Measurements from ENCODE around the gene RPS26. TPM values are rescaled to one million over a fixed set of nuclear protein-coding genes. Genes with fewer than 3 reads are reported as not detected.

RPS26 gene
- total and polyA plus RNA-seq, 2 donors (not counting 3 experiments of a cell fraction or from before 2014, with no cell fraction given), result 57.3 to 1,847 TPM

DNA sequence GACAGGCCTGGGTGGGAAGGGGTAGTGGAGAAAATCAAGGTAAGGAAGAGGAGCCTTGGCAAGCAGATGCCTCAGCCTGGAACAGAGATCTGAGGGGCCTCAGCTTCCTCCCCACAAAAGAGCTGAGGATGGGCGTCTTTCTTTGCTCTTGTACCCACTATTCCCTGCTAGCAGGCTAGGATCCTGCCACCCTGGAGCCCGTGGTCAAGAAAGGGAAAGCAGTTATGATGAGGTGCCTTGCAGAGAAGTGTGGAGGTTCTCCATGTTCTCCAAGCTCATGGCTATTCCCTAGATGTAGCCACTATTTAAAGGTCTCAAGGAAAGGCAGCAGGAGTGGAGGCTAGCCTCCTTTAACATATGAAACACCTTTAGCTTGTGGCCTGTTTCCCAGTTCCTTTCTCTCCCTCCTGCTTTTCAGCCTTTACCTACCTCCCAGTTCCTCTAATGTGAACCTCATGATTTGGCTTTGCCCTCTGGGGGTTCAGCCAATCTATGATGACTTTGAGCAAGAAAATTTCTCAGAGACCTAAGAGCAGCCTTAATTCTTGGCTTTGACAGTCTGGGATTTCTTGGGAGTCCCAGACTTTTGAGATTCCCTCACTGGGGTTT lies 19.7 kb upstream of the RPS26 start:
- BruUV-seq (replicated peaks), result no TSS peak
- Histone ChIP-seq H3K27me3 (ENCODE audit: control insufficient read depth in 2 of 2, insufficient read depth in 2 of 2, low read length in 2 of 2) (no peaks in the 10 kb centered on the region), H3K4me3 (replicated peaks in 1 of 3; ENCODE audit: insufficient read depth in 1 of 3, low read depth in 1 of 3, low read length in 3 of 3) (no peak overlapping the region), H3K79me2 (ENCODE audit: control insufficient read depth, insufficient read depth, low read length) (no peaks in the 10 kb centered on the region), H3K9me1 (replicated peaks; ENCODE audit: control insufficient read depth, extremely low read depth, insufficient read depth, low read length) (no peaks in the 10 kb centered on the region), H3K4me1 (ENCODE audit: control insufficient read depth, extremely low read depth, insufficient read depth, low read length) (no peaks in the 10 kb centered on the region), H3K9ac (replicated peaks; ENCODE audit: extremely low read depth, insufficient read depth, low read length) (no peak overlapping the region), H3K9me3 (replicated peaks; ENCODE audit: control insufficient read depth, insufficient read depth, low read length) (no peaks in the 10 kb centered on the region), H3K27ac (ENCODE audit: insufficient read depth, low read depth, low read length) (no peak overlapping the region), H4K20me1 (replicated peaks; ENCODE audit: control insufficient read depth, extremely low read depth, insufficient read depth, low read length) (no peaks in the 10 kb centered on the region), H3K36me3 (ENCODE audit: control insufficient read depth in 2 of 2, extremely low read depth in 1 of 2, insufficient read depth in 2 of 2, low read length in 2 of 2) (peaks cover 0 to 3% of the 10 kb centered on the region in 2 experiments), H3K4me2 (ENCODE audit: insufficient read depth, low read length) (no peak overlapping the region), H2AFZ (ENCODE audit: low read depth, low read length) (no peak overlapping the region)
- no peak for DNase-seq (ENCODE audit: low read depth, low spot score)
- ChIA-PET POLR2A (no interaction called here), CTCF (interaction anchor here (1.1 kb wide), 1 partner anchor 284 kb away, joined by 3 read pairs; no protein-coding TSS in a partner anchor)
- dilution Hi-C loops (cut with MboI; ENCODE audit: extremely low pct_ligation_motif_present, low sequenced_read_pairs), result no loop called here
- intact Hi-C loops (cut with micrococcal nuclease), result no loop called here
- no peak for FAIRE-seq
- TF ChIP-seq, protein P1, sequence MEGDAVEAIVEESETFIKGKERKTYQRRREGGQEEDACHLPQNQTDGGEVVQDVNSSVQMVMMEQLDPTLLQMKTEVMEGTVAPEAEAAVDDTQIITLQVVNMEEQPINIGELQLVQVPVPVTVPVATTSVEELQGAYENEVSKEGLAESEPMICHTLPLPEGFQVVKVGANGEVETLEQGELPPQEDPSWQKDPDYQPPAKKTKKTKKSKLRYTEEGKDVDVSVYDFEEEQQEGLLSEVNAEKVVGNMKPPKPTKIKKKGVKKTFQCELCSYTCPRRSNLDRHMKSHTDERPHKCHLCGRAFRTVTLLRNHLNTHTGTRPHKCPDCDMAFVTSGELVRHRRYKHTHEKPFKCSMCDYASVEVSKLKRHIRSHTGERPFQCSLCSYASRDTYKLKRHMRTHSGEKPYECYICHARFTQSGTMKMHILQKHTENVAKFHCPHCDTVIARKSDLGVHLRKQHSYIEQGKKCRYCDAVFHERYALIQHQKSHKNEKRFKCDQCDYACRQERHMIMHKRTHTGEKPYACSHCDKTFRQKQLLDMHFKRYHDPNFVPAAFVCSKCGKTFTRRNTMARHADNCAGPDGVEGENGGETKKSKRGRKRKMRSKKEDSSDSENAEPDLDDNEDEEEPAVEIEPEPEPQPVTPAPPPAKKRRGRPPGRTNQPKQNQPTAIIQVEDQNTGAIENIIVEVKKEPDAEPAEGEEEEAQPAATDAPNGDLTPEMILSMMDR (IDR thresholded peaks at IDR 0.05; ENCODE audit: extremely low read depth in 1 of 2, insufficient read depth in 1 of 2, low read depth in 1 of 2, low read length in 2 of 2), result no peak
- TF ChIP-seq MYC (IDR thresholded peaks at IDR 0.05; ENCODE audit: low read depth, low read length), result no peak
- no peak for TF ChIP-seq POLR2A (IDR thresholded peaks at IDR 0.05; ENCODE audit: low read depth, low read length)
- no peak for TF ChIP-seq POLR2AphosphoS5 (IDR thresholded peaks at IDR 0.05; ENCODE audit: insufficient read depth, low read depth, low read length)
- TF ChIP-seq JUN (IDR thresholded peaks at IDR 0.05; ENCODE audit: borderline replicate concordance, insufficient read depth, insufficient read length, low read depth), result no peak
- TF ChIP-seq EZH2 (IDR thresholded peaks at IDR 0.05; ENCODE audit: borderline replicate concordance, low read depth, low read length, severe bottlenecking), result no peak
- TF ChIP-seq, protein P2, sequence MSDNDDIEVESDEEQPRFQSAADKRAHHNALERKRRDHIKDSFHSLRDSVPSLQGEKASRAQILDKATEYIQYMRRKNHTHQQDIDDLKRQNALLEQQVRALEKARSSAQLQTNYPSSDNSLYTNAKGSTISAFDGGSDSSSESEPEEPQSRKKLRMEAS (IDR thresholded peaks at IDR 0.05; ENCODE audit: insufficient read depth, insufficient read length), result no peak
- no peak for TF ChIP-seq FOS (IDR thresholded peaks at IDR 0.05; ENCODE audit: borderline replicate concordance, insufficient read depth, low read length)
- TF ChIP-seq GATA2 (IDR thresholded peaks at IDR 0.05; ENCODE audit: insufficient read depth, insufficient read length, low read depth, low read length), result no peak

All from endothelial cell of umbilical vein (primary cell).